Small intestine (tissue), 7 donors: ENCODE results near the gene SH3BGRL2. TPM values are rescaled to one million over a fixed set of nuclear protein-coding genes. Genes with fewer than 3 reads are reported as not detected.

Source experiments
- DNase-seq, 2 donors: peaks; one replicate each; pipeline versions ENCODE4 v3.0.0 to v3.0.0-alpha.2; 2013
- FAIRE-seq: peaks from 2 replicates; lab custom pipeline; 2012; peaks lifted over from hg19 to GRCh38; lab: Jason Lieb, UNC
- H3K27ac ChIP-seq, 3 donors: one replicate each; pipeline ENCODE4 v1.5.1; 2013; ENCODE audit warnings: low read length in 2 of 3, mild to moderate bottlenecking in 2 of 3, control low read depth in 1 of 3, inconsistent platforms in 1 of 3, low read depth in 1 of 3, moderate library complexity in 1 of 3
- H3K27me3 ChIP-seq, 3 donors: one replicate each; pipeline ENCODE4 v1.6.1; 2013; ENCODE audit warnings: low read length in 3 of 3, inconsistent platforms in 1 of 3; ENCODE audit not compliant: control insufficient read depth in 3 of 3, insufficient read depth in 3 of 3
- H3K36me3 ChIP-seq, 3 donors: one replicate each; pipeline ENCODE4 v1.6.1; 2013; ENCODE audit warnings: low read length in 3 of 3, inconsistent platforms in 1 of 3, low read depth in 1 of 3, mild to moderate bottlenecking in 1 of 3, moderate library complexity in 1 of 3; ENCODE audit not compliant: control insufficient read depth in 3 of 3, insufficient read depth in 2 of 3
- H3K4me1 ChIP-seq, 3 donors: one replicate each; pipeline ENCODE4 v1.6.1; 2013; ENCODE audit warnings: low read length in 2 of 3, inconsistent platforms in 1 of 3, low read depth in 1 of 3, mild to moderate bottlenecking in 1 of 3, moderate library complexity in 1 of 3; ENCODE audit not compliant: control insufficient read depth in 3 of 3, insufficient read depth in 2 of 3
- H3K4me3 ChIP-seq, 3 donors: one replicate each; pipeline ENCODE4 v1.5.1; 2013; ENCODE audit warnings: low read length in 3 of 3, control low read depth in 1 of 3, inconsistent platforms in 1 of 3, low read depth in 1 of 3, mild to moderate bottlenecking in 1 of 3, moderate library complexity in 1 of 3
- H3K9me3 ChIP-seq, 2 donors: one replicate each; pipeline ENCODE4 v1.6.1; 2013; ENCODE audit warnings: low read depth in 1 of 2, low read length in 1 of 2; ENCODE audit not compliant: control insufficient read depth in 2 of 2, insufficient read depth in 1 of 2
- WGBS, 3 donors: extraction: QIAGEN DNeasy Blood & Tissue Kit; methylation state at CpG; one replicate each; pipeline ENCODE4 v1.1.7; 2013; 5-methylcytosine and 5-hydroxymethylcytosine counted together
- polyA plus RNA-seq, 4 donors: library from polyadenylated mRNA; stranded (reverse) in 3 of 4; unstranded in 1 of 4; fragments of 200-250 nt in 3 of 4; fragments of 120-200 nt in 1 of 4; gene quantifications; one replicate each; pipeline versions ENCODE4 v1.2.1 to v1.2.3, GENCODE V29; 2013
- donor health status: healthy with polysubstance abuse.
- donor health status: control.
- donor health status: control.
- donor health status: Bipolar disorder and iron deficiency.
- donor health status: healthy.

SH3BGRL2 gene
- polyA plus RNA-seq, 4 donors = 31.9 to 54.6 (median 38.7) TPM

- Histone ChIP-seq H3K9me3 (no peaks in the 10 kb centered on the region), H3K4me3 (no peak overlapping the region), H3K4me1 (peaks cover 0 to 3% (median 0%) of the 10 kb centered on the region in 3 donors), H3K36me3 (no peaks in the 10 kb centered on the region), H3K27me3 (no peaks in the 10 kb centered on the region), H3K27ac (no peak overlapping the region)
- FAIRE-seq (no peak), DNase-seq (no peak)
- 69 to 76% (median 75%) methylated on average over 3 of the region's 3 CpGs for WGBS, 3 donors
These were observed 77.1 kb downstream of the SH3BGRL2 start for GRCh38 chr6:79708095-79708791.

GRCh38 chr6:79710127-79710526 is 79.0 kb downstream of the SH3BGRL2 start:
- DNase-seq = peak; percentile 12 to 21
- Histone ChIP-seq H3K4me3 (no peak overlapping the region), H3K9me3 (no peaks in the 10 kb centered on the region), H3K36me3 (no peaks in the 10 kb centered on the region), H3K4me1 (peaks cover 0 to 3% (median 0%) of the 10 kb centered on the region in 3 donors), H3K27me3 (no peaks in the 10 kb centered on the region), H3K27ac (no peak overlapping the region)
- WGBS, 3 donors = 11 to 47% (median 31%) methylated on average over 3 of the region's 3 CpGs
- no peak for FAIRE-seq

GRCh38 chr6:79711167-79711566 is 80.0 kb downstream of the SH3BGRL2 start:
- no peak overlapping the region for H3K27ac ChIP-seq
- peaks cover 0 to 3% (median 0%) of the 10 kb centered on the region in 3 donors for H3K4me1 ChIP-seq
- H3K9me3 ChIP-seq = no peaks in the 10 kb centered on the region
- FAIRE-seq (no peak), DNase-seq (no peak)
- no peaks in the 10 kb centered on the region for H3K36me3 ChIP-seq
- 83 to 89% (median 89%) methylated on average over 4 of the region's 4 CpGs for WGBS, 3 donors
- H3K4me3 ChIP-seq = no peak overlapping the region
- no peaks in the 10 kb centered on the region for H3K27me3 ChIP-seq

- no peaks in the 10 kb centered on the region for H3K36me3 ChIP-seq
- H3K27me3 ChIP-seq = no peaks in the 10 kb centered on the region
- H3K27ac ChIP-seq = no peak overlapping the region
- WGBS, 3 donors = 53 to 58% (median 54%) methylated on average over 2 of the region's 2 CpGs
- H3K4me1 ChIP-seq = peaks cover 0 to 3% (median 0%) of the 10 kb centered on the region in 3 donors
- H3K4me3 ChIP-seq = no peak overlapping the region
- no peaks in the 10 kb centered on the region for H3K9me3 ChIP-seq
- DNase-seq (no peak), FAIRE-seq (no peak)
These were observed 81.0 kb downstream of the SH3BGRL2 start for GRCh38 chr6:79712144-79712543.

GRCh38 chr6:79712616-79713135 is 81.5 kb downstream of the SH3BGRL2 start:
- WGBS, 3 donors = 79 to 87% (median 84%) methylated on average over 9 of the region's 9 CpGs
- peaks cover 0 to 3% (median 0%) of the 10 kb centered on the region in 3 donors for H3K4me1 ChIP-seq
- no peak for FAIRE-seq
- no peak for DNase-seq
- H3K27me3 ChIP-seq = no peaks in the 10 kb centered on the region
- H3K9me3 ChIP-seq = no peaks in the 10 kb centered on the region
- H3K4me3 ChIP-seq = no peak overlapping the region
- no peaks in the 10 kb centered on the region for H3K36me3 ChIP-seq
- H3K27ac ChIP-seq = no peak overlapping the region

GRCh38 chr6:79713701-79714322 is 82.7 kb downstream of the SH3BGRL2 start:
- H3K27ac ChIP-seq = no peak overlapping the region
- H3K36me3 ChIP-seq = no peaks in the 10 kb centered on the region
- DNase-seq (peak; percentile 43 to 67), FAIRE-seq (no peak)
- H3K9me3 ChIP-seq = no peaks in the 10 kb centered on the region
- 16 to 21% (median 17%) methylated on average over 5 of the region's 5 CpGs for WGBS, 3 donors
- H3K4me1 ChIP-seq = peaks cover 0 to 3% (median 0%) of the 10 kb centered on the region in 3 donors
- no peak overlapping the region for H3K4me3 ChIP-seq
- no peaks in the 10 kb centered on the region for H3K27me3 ChIP-seq

GRCh38 chr6:79717989-79718388 is 86.9 kb downstream of the SH3BGRL2 start:
- peaks cover 0 to under 1% (median 0%) of the 10 kb centered on the region in 3 donors for H3K27me3 ChIP-seq
- no peaks in the 10 kb centered on the region for H3K36me3 ChIP-seq
- DNase-seq (no peak), FAIRE-seq (no peak)
- H3K4me1 ChIP-seq = no peaks in the 10 kb centered on the region
- H3K4me3 ChIP-seq = no peak overlapping the region
- H3K9me3 ChIP-seq = no peaks in the 10 kb centered on the region
- no peak overlapping the region for H3K27ac ChIP-seq
- 87 to 97% (median 97%) methylated on average over 2 of the region's 2 CpGs for WGBS, 3 donors

GRCh38 chr6:79718509-79719247 is 87.5 kb downstream of the SH3BGRL2 start:
- Histone ChIP-seq H3K36me3 (no peaks in the 10 kb centered on the region), H3K27ac (no peak overlapping the region), H3K27me3 (peaks cover 0 to 2% (median 0%) of the 10 kb centered on the region in 3 donors), H3K4me3 (no peak overlapping the region), H3K4me1 (no peaks in the 10 kb centered on the region), H3K9me3 (no peaks in the 10 kb centered on the region)
- WGBS, 3 donors = 84 to 96% (median 88%) methylated on average over 8 of the region's 8 CpGs
- DNase-seq (no peak), FAIRE-seq (no peak)
